ENCODE data around the gene TTC9B.
"Not testable (repeated sequence)": the region's sequence is repeated elsewhere in the genome, so short reads cannot be mapped to it uniquely, and the experiment has no call there.

DNA sequence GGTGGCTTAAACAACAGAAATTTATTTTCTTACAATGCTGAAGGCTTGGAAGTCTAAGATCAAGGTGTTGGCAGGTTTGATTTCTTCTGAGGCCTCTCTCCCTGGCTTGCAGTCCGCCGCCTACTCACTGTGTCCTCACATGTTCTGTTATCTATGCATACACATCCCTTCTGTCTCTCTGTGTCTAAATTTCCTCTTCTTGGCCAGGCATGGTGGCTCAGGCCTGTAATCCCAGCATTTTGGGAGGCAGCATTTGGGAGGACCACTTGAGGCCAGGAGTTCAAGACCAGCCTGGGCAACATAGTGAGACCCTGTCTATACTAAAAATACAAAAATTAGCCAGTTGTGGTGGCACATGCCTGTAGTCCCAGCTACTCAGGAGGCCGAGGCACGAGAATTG, 46.9 kb downstream of the TTC9B start:
- TF ChIP-seq CTCF, EZH2, EZH2phosphoT487 (IDR thresholded peaks at IDR 0.05): not testable (repeated sequence)

Measured in neural progenitor cell (in vitro differentiated cells).